Type B pancreatic cell (in vitro differentiated cells): ENCODE data around the gene NDUFS6. TPM values are rescaled to one million over a fixed set of nuclear protein-coding genes. Genes with fewer than 3 reads are reported as not detected.
"Not testable (repeated sequence)": the region's sequence is repeated elsewhere in the genome, so short reads cannot be mapped to it uniquely, and the experiment has no call there.

Experiments used
- DNase-seq: peaks from one replicate; pipeline ENCODE4 v3.0.0; 2021; ENCODE audit warnings: mixed read lengths; ENCODE audit not compliant: unreplicated experiment; ENCODE audit errors: extremely low spot score
- H3K27ac Mint-ChIP-seq: 2 replicates; pipeline ENCODE4 v1.8.0; 2021; ENCODE audit warnings: mild to moderate bottlenecking, mixed read lengths
- H3K27me3 Mint-ChIP-seq: 2 replicates; pipeline ENCODE4 v1.8.0; 2021; ENCODE audit warnings: mixed read lengths
- H3K36me3 Mint-ChIP-seq: 2 replicates; pipeline ENCODE4 v1.8.0; 2021; ENCODE audit warnings: mixed read lengths
- H3K4me1 Mint-ChIP-seq: one replicate; pipeline ENCODE4 v1.8.0; 2021; ENCODE audit warnings: mixed read lengths; ENCODE audit not compliant: unreplicated experiment
- H3K4me3 Mint-ChIP-seq: 2 replicates; pipeline ENCODE4 v1.8.0; 2021; ENCODE audit warnings: mild to moderate bottlenecking, mixed read lengths
- H3K9me3 Mint-ChIP-seq: 2 replicates; pipeline ENCODE4 v1.8.0; 2021; ENCODE audit warnings: mixed read lengths
- CTCF ChIP-seq: fragments of 200-600 bp; sonication (generic); conservative IDR thresholded peaks from 2 replicates; pipeline ENCODE4 v1.5.0; 2021; ENCODE audit warnings: antibody characterized with exemption, mild to moderate bottlenecking
- total RNA-seq: library from RNA; stranded (reverse); gene quantifications from 2 replicates; pipeline ENCODE4 v1.2.1, GENCODE V29; 2021; ENCODE audit warnings: low replicate concordance

Gene NDUFS6
- total RNA-seq, 1 donor from 2014 or later: 37.7 TPM

GRCh38 chr5:1795506-1795905 lies 5.7 kb upstream of the NDUFS6 start:
- no peak overlapping the region for H3K27ac Mint-ChIP-seq
- no peak for TF ChIP-seq CTCF
- no peaks in the 10 kb centered on the region for H3K27me3 Mint-ChIP-seq
- DNase-seq: no peak
- no peak overlapping the region for H3K4me3 Mint-ChIP-seq
- H3K9me3 Mint-ChIP-seq: no peaks in the 10 kb centered on the region
- H3K36me3 Mint-ChIP-seq: no peaks in the 10 kb centered on the region
- H3K4me1 Mint-ChIP-seq: no peaks in the 10 kb centered on the region

GRCh38 chr5:1795931-1796330 lies 5.3 kb upstream of the NDUFS6 start:
- Mint-ChIP-seq H3K4me3 (no peak overlapping the region), H3K27me3 (no peaks in the 10 kb centered on the region), H3K36me3 (no peaks in the 10 kb centered on the region), H3K4me1 (no peaks in the 10 kb centered on the region), H3K9me3 (no peaks in the 10 kb centered on the region), H3K27ac (no peak overlapping the region)
- no peak for TF ChIP-seq CTCF
- no peak for DNase-seq

- Mint-ChIP-seq H3K4me1 (no peaks in the 10 kb centered on the region), H3K27ac (no peak overlapping the region), H3K4me3 (no peak overlapping the region), H3K36me3 (no peaks in the 10 kb centered on the region), H3K27me3 (no peaks in the 10 kb centered on the region), H3K9me3 (no peaks in the 10 kb centered on the region)
- DNase-seq: no peak
- no peak for TF ChIP-seq CTCF
These were observed 4.7 kb upstream of the NDUFS6 start for GRCh38 chr5:1796371-1797102.

GRCh38 chr5:1797103-1797800 lies 4.0 kb upstream of the NDUFS6 start:
- no peak for DNase-seq
- no peaks in the 10 kb centered on the region for H3K36me3 Mint-ChIP-seq
- no peak overlapping the region for H3K27ac Mint-ChIP-seq
- H3K4me3 Mint-ChIP-seq: peak overlapping the region; percentile 36
- TF ChIP-seq CTCF: no peak
- no peaks in the 10 kb centered on the region for H3K9me3 Mint-ChIP-seq
- H3K4me1 Mint-ChIP-seq: peaks cover 4% of the 10 kb centered on the region
- H3K27me3 Mint-ChIP-seq: no peaks in the 10 kb centered on the region

GRCh38 chr5:1797855-1798254 lies 3.4 kb upstream of the NDUFS6 start:
- Mint-ChIP-seq H3K9me3 (no peaks in the 10 kb centered on the region), H3K36me3 (peaks cover 1% of the 10 kb centered on the region), H3K27ac (no peak overlapping the region), H3K4me3 (peak overlapping the region; percentile 36), H3K27me3 (no peaks in the 10 kb centered on the region), H3K4me1 (peaks cover 7% of the 10 kb centered on the region)
- DNase-seq: no peak
- TF ChIP-seq CTCF: no peak

GRCh38 chr5:1798589-1798988 lies 2.6 kb upstream of the NDUFS6 start:
- DNase-seq, H3K9me3 Mint-ChIP-seq, H3K27me3 Mint-ChIP-seq, H3K36me3 Mint-ChIP-seq: not testable (repeated sequence)
- Mint-ChIP-seq H3K4me1 (peaks cover 14% of the 10 kb centered on the region), H3K4me3 (peak overlapping the region; percentile 88), H3K27ac (peak overlapping the region; percentile 63)
